Neural cell (in vitro differentiated cells): Measurements from ENCODE around the gene DLG2. TPM values are rescaled to one million over a fixed set of nuclear protein-coding genes. Genes with fewer than 3 reads are reported as not detected.

Source experiments
- H2AFZ ChIP-seq: fragments of 200-600, 300-800 bp; sonication (generic), shearing (Covaris generic); 2 replicates; pipeline ENCODE4 v1.6.0; 2014; ENCODE audit warnings: low read depth, mild to moderate bottlenecking, antibody characterized with exemption, low read length, moderate library complexity
- H3F3A ChIP-seq: fragments of 200-600 bp; shearing (Covaris generic); 2 replicates; pipeline ENCODE4 v1.6.1; 2016; ENCODE audit warnings: mild to moderate bottlenecking, moderate library complexity, mixed read lengths, antibody characterized with exemption, low read length; ENCODE audit not compliant: insufficient read depth, poor library complexity, severe bottlenecking
- H3K27ac ChIP-seq: fragments of 200-600, 300-800 bp; sonication (generic), shearing (Covaris generic); 2 replicates; pipeline ENCODE4 v1.5.1; 2014; ENCODE audit warnings: mild to moderate bottlenecking, low read length, moderate library complexity
- H3K27me3 ChIP-seq: fragments of 300-800, 200-600 bp; sonication (generic), shearing (Covaris generic); 2 replicates; pipeline ENCODE4 v1.6.0; 2014; ENCODE audit warnings: mild to moderate bottlenecking, low read depth, low read length, moderate library complexity; ENCODE audit not compliant: insufficient read depth
- H3K36me3 ChIP-seq: fragments of 300-800, 200-600 bp; sonication (generic), shearing (Covaris generic); 2 replicates; pipeline ENCODE4 v1.5.1; 2014; ENCODE audit warnings: mild to moderate bottlenecking, antibody characterized with exemption, low read length, moderate library complexity; ENCODE audit not compliant: insufficient read depth
- H3K4me2 ChIP-seq: fragments of 300-800, 200-600 bp; sonication (generic), shearing (Covaris generic); 2 replicates; pipeline ENCODE4 v1.6.0; 2014; ENCODE audit warnings: mild to moderate bottlenecking, low read length
- H3K4me3 ChIP-seq: fragments of 300-800, 200-600 bp; sonication (generic), shearing (Covaris generic); 2 replicates; pipeline ENCODE4 v1.5.1; 2014; ENCODE audit warnings: mild to moderate bottlenecking, low read length, moderate library complexity
- H3K79me2 ChIP-seq: fragments of 200-600 bp; shearing (Covaris generic); replicated peaks from 2 replicates; pipeline ENCODE4 v1.6.0; 2014; ENCODE audit warnings: mild to moderate bottlenecking, low read length, moderate library complexity; ENCODE audit not compliant: insufficient read depth
- H3K9ac ChIP-seq: fragments of 300-800, 200-600 bp; sonication (generic), shearing (Covaris generic); 2 replicates; pipeline ENCODE4 v1.6.1; 2016; ENCODE audit warnings: mild to moderate bottlenecking, low read length, mixed read lengths
- H3K9me2 ChIP-seq: fragments of 200-600 bp; shearing (Covaris generic); 2 replicates; pipeline ENCODE4 v1.6.1; 2016; ENCODE audit warnings: mild to moderate bottlenecking, low read length, mixed read lengths; ENCODE audit not compliant: insufficient read depth
- H3K9me3 ChIP-seq: fragments of 200-600, 300-800 bp; sonication (generic), shearing (Covaris generic); 2 replicates; pipeline ENCODE4 v1.6.1; 2016; ENCODE audit warnings: mild to moderate bottlenecking, mixed run types, low read length, moderate library complexity, mixed read lengths
- H4K20me1 ChIP-seq: fragments of 200-600 bp; shearing (Covaris generic); 2 replicates; pipeline ENCODE4 v1.6.1; 2016; ENCODE audit warnings: mild to moderate bottlenecking, mixed run types; ENCODE audit not compliant: insufficient read depth
- EP300 ChIP-seq: fragments of 450-650 bp; conservative IDR thresholded peaks from 2 replicates; pipeline ENCODE4 v1.6.1; 2014; ENCODE audit warnings: antibody characterized with exemption, mild to moderate bottlenecking, moderate library complexity; ENCODE audit not compliant: poor library complexity, severe bottlenecking
- EZH2 ChIP-seq: fragments of 200-600, 300-800 bp; shearing (Covaris generic), sonication (generic); IDR thresholded peaks from 2 replicates; pipeline ENCODE4 v1.6.1; 2014; ENCODE audit warnings: antibody characterized with exemption, low read length, borderline replicate concordance, mild to moderate bottlenecking; ENCODE audit not compliant: insufficient read depth, poor library complexity, severe bottlenecking
- MXI1 ChIP-seq: fragments of 450-650 bp; conservative IDR thresholded peaks from 2 replicates; pipeline ENCODE4 v1.6.1; 2014; ENCODE audit warnings: antibody characterized with exemption, mild to moderate bottlenecking; ENCODE audit not compliant: poor library complexity, severe bottlenecking
- POLR2AphosphoS5 ChIP-seq: IDR thresholded peaks from 2 replicates; pipeline ENCODE4 v1.6.1; 2012
- RAD21 ChIP-seq: fragments of 450-650 bp; conservative IDR thresholded peaks from 2 replicates; pipeline ENCODE4 v1.6.1; 2014; ENCODE audit warnings: antibody characterized with exemption, mild to moderate bottlenecking, moderate library complexity
- SMC3 ChIP-seq: fragments of 450-650 bp; conservative IDR thresholded peaks from 2 replicates; pipeline ENCODE4 v1.6.1; 2014; ENCODE audit warnings: antibody characterized with exemption, mild to moderate bottlenecking, moderate library complexity; ENCODE audit not compliant: poor library complexity
- TAF1 ChIP-seq: IDR thresholded peaks from 2 replicates; pipeline ENCODE4 v1.6.1; 2012; ENCODE audit warnings: low read depth
- polyA plus RNA-seq: library from polyadenylated mRNA; depleted of rRNA; stranded (reverse); fragments of >200 nt; gene quantifications from 2 replicates; pipeline ENCODE4 v1.2.3, GENCODE V29; 2014
- TF ChIP-seq, protein P1 (sequence below): IDR thresholded peaks from 2 replicates; pipeline ENCODE4 v1.6.1; 2012; ENCODE audit warnings: borderline replicate concordance
- TF ChIP-seq, protein P2 (sequence below): fragments of 450-650 bp; IDR thresholded peaks from 2 replicates; pipeline ENCODE4 v1.5.1; 2014; ENCODE audit warnings: antibody characterized with exemption, mild to moderate bottlenecking, moderate library complexity; ENCODE audit not compliant: poor library complexity, severe bottlenecking

DLG2 gene
- polyA plus RNA-seq, 1 donor from 2014 or later: 179 TPM

- Histone ChIP-seq H3K4me2 (no peak overlapping the region), H3K4me3 (no peak overlapping the region), H3K9me2 (no peaks in the 10 kb centered on the region), H3K79me2 (no peaks in the 10 kb centered on the region), H3K9me3 (no peaks in the 10 kb centered on the region), H3F3A (no peaks in the 10 kb centered on the region), H4K20me1 (no peaks in the 10 kb centered on the region), H2AFZ (no peak overlapping the region), H3K27me3 (no peaks in the 10 kb centered on the region), H3K36me3 (no peaks in the 10 kb centered on the region), H3K9ac (no peak overlapping the region), H3K27ac (no peak overlapping the region)
- TF ChIP-seq EZH2: no peak
- no peak for TF ChIP-seq TAF1
Measured at GRCh38 chr11:83809274-83809673, 1817.9 kb downstream of the DLG2 start.

GRCh38 chr11:83801799-83802198, 1825.3 kb downstream of the DLG2 start:
- Histone ChIP-seq H3K36me3 (no peaks in the 10 kb centered on the region), H3K9me2 (no peaks in the 10 kb centered on the region), H3K27me3 (no peaks in the 10 kb centered on the region), H4K20me1 (no peaks in the 10 kb centered on the region), H3F3A (no peaks in the 10 kb centered on the region), H3K79me2 (no peaks in the 10 kb centered on the region), H2AFZ (no peak overlapping the region), H3K4me2 (no peak overlapping the region), H3K9ac (no peak overlapping the region), H3K4me3 (no peak overlapping the region), H3K27ac (no peak overlapping the region), H3K9me3 (no peaks in the 10 kb centered on the region)
- TF ChIP-seq, protein P1, sequence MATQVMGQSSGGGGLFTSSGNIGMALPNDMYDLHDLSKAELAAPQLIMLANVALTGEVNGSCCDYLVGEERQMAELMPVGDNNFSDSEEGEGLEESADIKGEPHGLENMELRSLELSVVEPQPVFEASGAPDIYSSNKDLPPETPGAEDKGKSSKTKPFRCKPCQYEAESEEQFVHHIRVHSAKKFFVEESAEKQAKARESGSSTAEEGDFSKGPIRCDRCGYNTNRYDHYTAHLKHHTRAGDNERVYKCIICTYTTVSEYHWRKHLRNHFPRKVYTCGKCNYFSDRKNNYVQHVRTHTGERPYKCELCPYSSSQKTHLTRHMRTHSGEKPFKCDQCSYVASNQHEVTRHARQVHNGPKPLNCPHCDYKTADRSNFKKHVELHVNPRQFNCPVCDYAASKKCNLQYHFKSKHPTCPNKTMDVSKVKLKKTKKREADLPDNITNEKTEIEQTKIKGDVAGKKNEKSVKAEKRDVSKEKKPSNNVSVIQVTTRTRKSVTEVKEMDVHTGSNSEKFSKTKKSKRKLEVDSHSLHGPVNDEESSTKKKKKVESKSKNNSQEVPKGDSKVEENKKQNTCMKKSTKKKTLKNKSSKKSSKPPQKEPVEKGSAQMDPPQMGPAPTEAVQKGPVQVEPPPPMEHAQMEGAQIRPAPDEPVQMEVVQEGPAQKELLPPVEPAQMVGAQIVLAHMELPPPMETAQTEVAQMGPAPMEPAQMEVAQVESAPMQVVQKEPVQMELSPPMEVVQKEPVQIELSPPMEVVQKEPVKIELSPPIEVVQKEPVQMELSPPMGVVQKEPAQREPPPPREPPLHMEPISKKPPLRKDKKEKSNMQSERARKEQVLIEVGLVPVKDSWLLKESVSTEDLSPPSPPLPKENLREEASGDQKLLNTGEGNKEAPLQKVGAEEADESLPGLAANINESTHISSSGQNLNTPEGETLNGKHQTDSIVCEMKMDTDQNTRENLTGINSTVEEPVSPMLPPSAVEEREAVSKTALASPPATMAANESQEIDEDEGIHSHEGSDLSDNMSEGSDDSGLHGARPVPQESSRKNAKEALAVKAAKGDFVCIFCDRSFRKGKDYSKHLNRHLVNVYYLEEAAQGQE: no peak
- TF ChIP-seq TAF1: no peak
- TF ChIP-seq RAD21: no peak

DNA sequence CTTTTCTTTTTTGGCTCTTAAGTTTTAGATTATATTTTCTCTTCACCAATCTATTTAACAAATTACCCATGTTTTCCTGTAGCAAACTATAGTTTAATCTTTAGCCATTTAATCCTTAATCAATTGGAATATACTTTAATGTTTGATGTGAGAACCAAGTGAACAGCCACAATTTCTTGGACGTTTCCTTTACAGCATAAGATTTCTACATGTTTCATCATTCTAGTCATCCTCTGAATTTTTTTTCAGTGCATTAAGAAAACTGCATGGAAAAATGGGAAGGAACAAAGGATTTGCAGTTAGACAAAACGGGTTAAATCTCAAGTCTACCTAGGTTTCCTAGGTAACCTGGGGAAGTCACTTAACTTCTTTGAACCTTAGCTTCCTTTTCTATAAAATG, 1833.8 kb downstream of the DLG2 start:
- Histone ChIP-seq H3K9me2 (no peaks in the 10 kb centered on the region), H3K27me3 (no peaks in the 10 kb centered on the region), H3K9ac (no peak overlapping the region), H3K4me3 (no peak overlapping the region), H3K27ac (no peak overlapping the region), H3K79me2 (no peaks in the 10 kb centered on the region), H2AFZ (no peak overlapping the region), H3K36me3 (no peaks in the 10 kb centered on the region), H3K4me2 (no peak overlapping the region), H3K9me3 (no peaks in the 10 kb centered on the region), H3F3A (no peaks in the 10 kb centered on the region), H4K20me1 (no peaks in the 10 kb centered on the region)
- no peak for TF ChIP-seq POLR2AphosphoS5
- no peak for TF ChIP-seq TAF1

DNA sequence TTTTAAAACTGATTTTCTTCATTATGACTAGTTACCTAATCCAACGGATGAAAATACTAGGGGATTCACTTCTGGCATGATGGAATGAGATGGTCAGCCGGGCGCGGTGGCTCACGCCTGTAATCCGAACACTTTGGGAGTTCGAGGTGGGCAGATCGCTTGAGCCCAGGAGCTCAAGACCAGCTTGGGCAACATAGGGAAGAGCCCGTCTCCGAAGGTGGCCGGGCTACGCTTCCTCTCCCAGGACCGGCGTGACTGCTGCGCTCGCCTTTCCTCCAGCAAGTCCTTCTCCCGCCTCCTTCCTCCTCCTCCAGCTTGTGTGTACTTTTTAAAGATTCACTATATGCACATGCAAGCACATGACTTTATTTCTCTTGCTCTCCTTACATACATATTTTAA, 1835.6 kb downstream of the DLG2 start:
- Histone ChIP-seq H3K27me3 (no peaks in the 10 kb centered on the region), H3K4me3 (no peak overlapping the region), H3K9me2 (no peaks in the 10 kb centered on the region), H3K9ac (no peak overlapping the region), H3K9me3 (no peaks in the 10 kb centered on the region), H3F3A (no peaks in the 10 kb centered on the region), H3K27ac (no peak overlapping the region), H3K4me2 (no peak overlapping the region), H4K20me1 (no peaks in the 10 kb centered on the region), H3K79me2 (no peaks in the 10 kb centered on the region), H2AFZ (no peak overlapping the region), H3K36me3 (no peaks in the 10 kb centered on the region)
- TF ChIP-seq MXI1 (no peak), RAD21 (no peak), POLR2AphosphoS5 (no peak), TAF1 (no peak), EZH2 (no peak), SMC3 (no peak), EP300 (no peak)
- TF ChIP-seq, protein P1: no peak
- TF ChIP-seq, protein P2, sequence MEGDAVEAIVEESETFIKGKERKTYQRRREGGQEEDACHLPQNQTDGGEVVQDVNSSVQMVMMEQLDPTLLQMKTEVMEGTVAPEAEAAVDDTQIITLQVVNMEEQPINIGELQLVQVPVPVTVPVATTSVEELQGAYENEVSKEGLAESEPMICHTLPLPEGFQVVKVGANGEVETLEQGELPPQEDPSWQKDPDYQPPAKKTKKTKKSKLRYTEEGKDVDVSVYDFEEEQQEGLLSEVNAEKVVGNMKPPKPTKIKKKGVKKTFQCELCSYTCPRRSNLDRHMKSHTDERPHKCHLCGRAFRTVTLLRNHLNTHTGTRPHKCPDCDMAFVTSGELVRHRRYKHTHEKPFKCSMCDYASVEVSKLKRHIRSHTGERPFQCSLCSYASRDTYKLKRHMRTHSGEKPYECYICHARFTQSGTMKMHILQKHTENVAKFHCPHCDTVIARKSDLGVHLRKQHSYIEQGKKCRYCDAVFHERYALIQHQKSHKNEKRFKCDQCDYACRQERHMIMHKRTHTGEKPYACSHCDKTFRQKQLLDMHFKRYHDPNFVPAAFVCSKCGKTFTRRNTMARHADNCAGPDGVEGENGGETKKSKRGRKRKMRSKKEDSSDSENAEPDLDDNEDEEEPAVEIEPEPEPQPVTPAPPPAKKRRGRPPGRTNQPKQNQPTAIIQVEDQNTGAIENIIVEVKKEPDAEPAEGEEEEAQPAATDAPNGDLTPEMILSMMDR: no peak
